NCI-H446 treated with DMSO at 0.1 percent for 48 hours (cell line): ENCODE results near the gene CHI3L2.
"Not testable (repeated sequence)": the region's sequence is repeated elsewhere in the genome, so short reads cannot be mapped to it uniquely, and the experiment has no call there.

Source experiments
- DNase-seq: peaks from one replicate; lab custom pipeline; 2025; lab: John Stamatoyannopoulos, UW

Gene CHI3L2

DNA sequence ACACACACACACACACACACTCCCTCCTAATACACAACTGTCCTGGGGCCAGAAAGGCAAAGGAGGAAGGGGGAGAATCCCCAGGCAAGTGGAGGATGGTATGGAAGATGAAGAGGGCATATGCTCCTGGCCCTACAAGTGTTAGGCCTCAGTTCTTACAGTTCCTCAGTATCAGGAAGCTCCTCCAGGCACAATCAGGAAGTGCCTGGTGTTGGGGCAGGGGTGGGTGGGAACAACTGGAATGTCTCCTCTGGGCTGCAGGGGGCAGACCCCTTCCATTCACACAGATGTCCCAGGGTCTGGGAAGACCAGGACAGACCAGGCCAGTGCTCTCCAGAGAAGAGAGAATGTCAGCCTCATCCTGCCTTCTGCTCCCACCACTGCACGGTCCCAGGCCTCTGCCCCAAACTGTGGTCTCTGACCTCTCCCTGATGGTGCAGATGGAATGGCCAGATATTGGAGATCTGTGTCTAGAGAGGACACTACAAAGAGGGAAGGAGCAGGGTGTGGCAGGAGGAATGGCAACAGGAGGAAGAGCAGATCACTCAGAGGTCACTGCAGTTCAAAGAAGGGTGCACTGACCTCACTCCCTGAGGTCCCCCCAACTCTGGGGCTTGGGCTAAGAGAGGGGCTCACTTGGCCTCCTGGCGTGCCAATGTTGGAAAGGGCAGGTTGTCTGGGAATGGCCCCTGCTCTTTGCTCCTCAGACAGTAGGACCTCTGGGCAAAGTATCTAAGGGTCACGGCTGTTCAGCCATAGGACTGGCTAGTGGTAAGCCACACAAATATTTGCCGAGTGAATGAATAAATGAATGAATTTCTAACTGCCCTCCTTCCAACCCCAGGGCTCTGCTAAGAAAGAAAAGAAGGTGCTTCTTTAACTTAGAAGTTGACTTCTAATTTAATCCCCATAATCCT, 24.5 kb upstream of the CHI3L2 start:
- DNase-seq = no peak

GRCh38 chr1:111203681-111204200, 23.8 kb upstream of the CHI3L2 start:
- no peak for DNase-seq

GRCh38 chr1:111204201-111204982, 23.1 kb upstream of the CHI3L2 start:
- no peak for DNase-seq

DNA sequence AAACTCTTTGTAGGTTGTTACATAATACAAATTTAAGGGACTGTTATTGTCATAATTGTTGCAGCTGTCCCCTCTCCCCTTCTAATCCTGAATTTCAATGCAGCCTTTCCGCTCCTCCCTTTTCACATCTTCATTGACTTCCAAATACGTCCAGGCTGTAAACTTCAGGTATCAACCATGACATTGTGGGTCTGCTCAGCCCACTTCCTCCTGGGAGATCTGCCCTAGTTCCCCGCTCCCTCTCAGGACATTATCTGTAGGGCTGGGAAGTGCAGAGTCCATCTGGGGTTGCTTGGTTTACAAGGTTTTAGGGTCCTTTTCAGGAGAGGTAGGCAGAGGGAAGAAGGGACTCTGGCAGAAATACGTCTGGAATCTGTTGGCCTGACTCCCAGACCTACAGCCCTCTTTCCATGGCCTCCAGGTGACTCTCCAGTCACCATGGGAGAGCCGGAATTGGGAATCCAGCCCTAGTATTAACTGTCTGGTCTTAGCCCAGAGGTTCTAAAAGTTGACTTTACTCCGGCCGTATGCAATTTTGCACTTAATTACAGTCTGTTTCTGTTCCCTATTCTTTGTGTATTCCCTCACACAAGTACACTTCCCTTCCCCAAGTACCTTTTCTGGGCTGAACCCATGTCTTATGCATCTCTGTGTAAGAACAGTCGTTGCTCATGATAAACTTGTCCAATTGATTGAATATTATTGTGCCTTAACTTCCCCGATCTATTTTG, 22.4 kb upstream of the CHI3L2 start:
- no peak for DNase-seq

GRCh38 chr1:111205714-111206050, 21.8 kb upstream of the CHI3L2 start:
- no peak for DNase-seq

- no peak for DNase-seq
Observed at GRCh38 chr1:111208921-111209320, 18.6 kb upstream of the CHI3L2 start.

DNA sequence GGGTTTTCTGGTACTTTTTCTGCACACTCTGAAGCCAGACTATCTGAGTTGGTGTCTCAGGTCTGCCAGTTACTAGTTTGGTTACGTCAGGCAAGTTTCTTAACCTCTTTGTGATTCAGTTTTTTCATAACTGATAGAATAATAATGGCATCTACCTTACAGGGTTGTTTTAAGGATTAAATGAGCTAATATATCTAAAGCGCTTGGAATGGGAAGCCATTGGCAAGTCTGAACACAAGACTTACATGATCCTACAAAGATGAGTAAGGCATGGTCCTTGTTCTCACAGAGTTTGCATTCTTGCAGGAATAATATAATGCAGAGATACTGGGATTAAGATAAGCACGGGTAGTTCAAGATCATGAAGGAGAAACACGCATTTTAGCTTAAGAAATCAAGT, 17.9 kb upstream of the CHI3L2 start:
- DNase-seq = no peak

DNA sequence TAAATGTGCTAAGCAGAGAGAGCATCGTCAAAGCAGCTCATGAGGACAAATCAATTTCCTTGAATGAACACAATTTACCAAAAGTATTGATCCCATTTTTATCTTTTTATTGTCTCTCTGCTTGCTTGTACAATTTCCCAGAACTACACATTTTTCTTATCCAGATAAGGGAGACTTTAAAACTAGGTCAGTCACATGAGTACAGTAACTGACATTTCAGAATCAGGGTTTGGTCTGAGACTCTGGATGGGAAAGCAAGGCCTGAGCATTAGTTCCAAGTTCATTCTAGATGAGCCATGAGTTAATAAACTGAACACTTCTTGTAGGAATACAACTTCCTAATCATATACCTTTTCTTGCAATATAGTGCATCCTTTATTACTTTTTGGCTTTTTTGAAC, 15.6 kb upstream of the CHI3L2 start:
- DNase-seq = no peak

GRCh38 chr1:111212634-111213335, 14.7 kb upstream of the CHI3L2 start:
- no peak for DNase-seq

DNA sequence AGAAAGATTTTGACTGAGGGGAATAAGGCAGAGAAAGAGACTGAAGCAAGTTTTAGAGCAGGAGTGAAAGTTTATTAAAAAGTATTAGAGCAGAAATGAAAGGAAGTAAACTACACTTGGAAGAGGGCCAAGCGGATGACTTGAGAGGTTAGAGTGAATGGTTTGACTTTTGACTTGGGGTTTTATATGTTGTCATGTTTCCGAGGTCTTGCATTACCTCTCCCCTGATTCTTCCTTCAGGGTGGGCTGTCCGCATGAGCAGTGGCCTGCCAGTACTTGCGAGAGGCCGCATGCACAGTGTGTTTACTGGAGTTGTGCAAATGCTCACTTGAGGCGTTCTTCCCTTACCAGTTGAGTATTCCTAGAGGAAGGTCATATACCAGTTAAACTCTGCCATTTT, 14.1 kb upstream of the CHI3L2 start:
- DNase-seq = no peak

DNA sequence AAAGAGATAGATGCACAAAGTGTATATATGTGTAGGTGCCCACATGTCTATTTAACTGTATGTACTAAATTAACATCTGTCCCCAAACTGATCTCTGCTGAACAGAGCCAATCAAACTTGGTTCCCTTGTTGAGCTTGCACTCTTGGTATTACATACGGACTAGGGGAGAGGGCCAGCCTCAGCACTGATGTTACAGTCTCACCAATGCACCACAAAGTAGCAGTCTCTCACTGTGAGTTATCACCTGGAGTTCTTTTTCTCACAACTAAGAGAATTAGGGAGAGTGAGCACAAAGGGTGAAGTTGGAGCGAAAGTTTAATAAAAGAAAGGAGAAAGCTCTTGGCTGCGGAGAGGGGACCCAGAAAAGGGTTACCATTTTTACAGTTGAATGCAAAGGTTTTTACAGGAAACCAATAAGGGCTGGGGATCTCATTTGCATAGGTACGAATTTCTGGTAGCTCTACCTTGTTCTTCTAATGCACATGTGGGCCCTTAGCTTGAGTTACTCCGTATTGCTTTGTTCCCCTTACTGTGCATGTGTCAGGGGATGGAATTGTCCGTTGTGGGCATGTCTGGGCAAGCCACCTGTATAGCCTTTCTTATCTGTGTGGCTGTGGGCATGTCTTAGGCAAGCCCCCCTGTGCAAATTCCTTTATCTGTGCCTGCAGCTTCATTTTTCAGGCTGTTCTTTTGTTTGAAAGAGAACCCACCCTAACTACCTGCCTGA, 13.3 kb upstream of the CHI3L2 start:
- no peak for DNase-seq

DNA sequence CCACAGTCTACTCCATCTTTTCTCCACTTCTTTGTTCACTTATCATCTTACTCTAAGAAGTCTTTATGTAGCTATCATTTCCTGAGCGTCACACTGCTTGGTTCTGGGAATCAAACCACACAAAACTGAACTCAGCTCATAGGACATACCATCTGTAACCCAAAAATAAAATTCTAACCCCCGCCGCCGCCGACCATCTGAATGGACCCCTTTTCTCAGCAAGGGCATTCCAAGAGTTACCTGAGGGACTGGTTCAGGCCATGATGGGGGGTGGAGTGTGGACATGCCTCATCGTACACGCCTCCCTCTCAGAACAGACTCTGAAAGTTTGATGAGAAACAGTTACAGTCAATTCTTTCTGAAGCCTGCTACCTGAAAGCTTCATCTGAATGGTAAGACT, 12.6 kb upstream of the CHI3L2 start:
- no peak for DNase-seq

GRCh38 chr1:111215285-111215684, 12.2 kb upstream of the CHI3L2 start:
- DNase-seq = not testable (repeated sequence)

- no peak for DNase-seq
Observed at GRCh38 chr1:111216751-111217150, 10.8 kb upstream of the CHI3L2 start.

DNA sequence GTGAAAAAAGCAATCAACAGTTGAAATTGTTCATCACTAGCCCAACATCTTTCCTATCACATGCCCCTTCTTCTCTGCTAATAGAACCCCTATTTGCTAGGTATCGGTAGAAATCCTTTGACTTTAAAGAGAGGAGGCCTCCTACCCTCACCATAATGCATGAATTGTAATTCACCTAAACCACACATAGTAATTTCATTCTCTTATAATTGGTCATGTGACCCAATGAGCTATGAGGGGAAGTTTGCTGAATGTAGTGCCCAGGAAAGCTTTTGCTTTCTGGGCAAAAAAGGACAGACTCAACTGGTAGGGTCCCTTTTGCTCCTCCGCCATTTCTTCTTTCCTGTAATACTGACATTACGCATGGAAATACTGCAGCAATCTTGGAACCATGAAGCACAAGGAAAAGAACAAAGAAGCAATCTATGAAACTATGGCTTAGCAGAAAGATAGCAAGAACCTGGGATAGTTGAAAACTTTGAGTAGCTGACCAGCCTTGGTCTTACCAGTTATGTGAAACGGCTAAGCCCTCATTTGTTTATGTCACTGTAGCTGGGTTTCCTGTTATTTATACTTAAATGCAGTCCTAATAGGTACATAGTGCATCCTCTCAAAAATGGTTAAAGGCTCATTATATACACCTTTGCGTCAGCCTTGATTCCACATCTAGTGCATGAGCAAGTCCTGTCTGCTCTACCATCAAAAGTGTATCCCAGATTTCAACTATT, 10.2 kb upstream of the CHI3L2 start:
- no peak for DNase-seq

GRCh38 chr1:111218701-111219556, 8.6 kb upstream of the CHI3L2 start:
- no peak for DNase-seq

DNA sequence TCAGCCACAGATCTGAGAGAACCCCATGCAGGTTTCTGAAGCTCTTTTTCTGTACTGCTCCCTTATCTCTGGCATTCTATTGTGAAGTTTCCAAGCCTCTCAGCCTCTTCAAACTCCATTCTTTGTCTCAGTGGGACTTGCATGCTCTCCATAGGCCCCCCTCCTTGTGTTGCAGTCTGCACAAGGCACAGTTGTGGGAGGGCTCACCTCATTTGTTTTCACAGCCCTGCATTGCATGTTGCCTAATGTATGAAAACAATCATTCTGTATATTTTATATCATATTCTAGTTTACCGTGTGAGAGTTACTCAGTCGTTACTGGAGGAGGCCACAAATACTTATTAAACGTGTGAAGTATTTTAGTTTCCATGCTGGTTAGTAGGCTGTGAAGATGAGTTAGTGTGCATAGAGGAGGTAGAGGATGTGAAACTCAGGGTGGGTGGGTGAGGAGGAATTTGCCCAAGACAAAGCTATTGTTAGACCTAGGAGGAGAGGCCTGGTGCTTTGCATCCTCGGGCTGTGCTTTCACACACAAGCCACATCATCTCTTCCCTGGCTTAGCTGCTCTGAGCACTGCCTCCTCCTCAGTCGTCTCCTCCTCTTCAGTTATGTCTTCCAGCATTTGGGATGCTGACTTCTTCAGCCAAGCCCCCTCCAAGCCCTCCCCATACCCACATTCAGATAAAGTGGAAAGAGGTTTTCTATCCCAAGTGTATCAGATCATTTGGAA, 7.8 kb upstream of the CHI3L2 start:
- no peak for DNase-seq

DNA sequence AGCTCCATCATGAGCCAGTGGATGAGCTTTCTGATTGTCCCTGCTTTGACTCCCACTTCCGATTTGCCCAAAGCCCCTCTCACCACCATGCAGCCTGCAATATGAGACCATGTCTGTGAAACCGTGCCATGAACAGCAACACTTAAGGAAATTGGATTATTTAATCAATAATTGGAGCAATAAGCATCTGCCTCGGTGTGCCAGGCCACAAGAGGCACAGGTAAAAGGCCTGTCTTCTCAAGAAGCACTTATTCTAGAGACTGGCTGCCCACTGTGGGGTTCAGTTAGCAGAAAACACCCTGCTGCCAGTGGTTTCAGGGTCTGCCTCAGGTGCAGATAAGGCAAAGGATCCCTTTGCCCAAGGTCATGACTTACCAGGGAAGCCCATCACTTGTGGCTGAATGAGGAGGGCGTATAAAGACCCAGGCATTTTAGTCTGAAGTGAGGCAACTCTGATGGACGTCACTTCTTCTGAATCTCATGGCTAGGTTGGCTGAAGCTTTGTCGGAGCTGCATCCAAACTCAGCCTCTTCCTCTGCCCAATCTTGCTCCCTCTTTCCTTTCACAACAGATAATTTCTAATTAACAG, 7.1 kb upstream of the CHI3L2 start:
- DNase-seq = no peak
